ENCODE results near the gene TRIOBP. TPM values are rescaled to one million over a fixed set of nuclear protein-coding genes. Genes with fewer than 3 reads are reported as not detected.

Gene TRIOBP
- total and polyA plus RNA-seq, 2 of the 13 experiments (the other 11 are each of a cell fraction or from before 2014, with no cell fraction given), result 6.1 to 15.4 TPM

DNA sequence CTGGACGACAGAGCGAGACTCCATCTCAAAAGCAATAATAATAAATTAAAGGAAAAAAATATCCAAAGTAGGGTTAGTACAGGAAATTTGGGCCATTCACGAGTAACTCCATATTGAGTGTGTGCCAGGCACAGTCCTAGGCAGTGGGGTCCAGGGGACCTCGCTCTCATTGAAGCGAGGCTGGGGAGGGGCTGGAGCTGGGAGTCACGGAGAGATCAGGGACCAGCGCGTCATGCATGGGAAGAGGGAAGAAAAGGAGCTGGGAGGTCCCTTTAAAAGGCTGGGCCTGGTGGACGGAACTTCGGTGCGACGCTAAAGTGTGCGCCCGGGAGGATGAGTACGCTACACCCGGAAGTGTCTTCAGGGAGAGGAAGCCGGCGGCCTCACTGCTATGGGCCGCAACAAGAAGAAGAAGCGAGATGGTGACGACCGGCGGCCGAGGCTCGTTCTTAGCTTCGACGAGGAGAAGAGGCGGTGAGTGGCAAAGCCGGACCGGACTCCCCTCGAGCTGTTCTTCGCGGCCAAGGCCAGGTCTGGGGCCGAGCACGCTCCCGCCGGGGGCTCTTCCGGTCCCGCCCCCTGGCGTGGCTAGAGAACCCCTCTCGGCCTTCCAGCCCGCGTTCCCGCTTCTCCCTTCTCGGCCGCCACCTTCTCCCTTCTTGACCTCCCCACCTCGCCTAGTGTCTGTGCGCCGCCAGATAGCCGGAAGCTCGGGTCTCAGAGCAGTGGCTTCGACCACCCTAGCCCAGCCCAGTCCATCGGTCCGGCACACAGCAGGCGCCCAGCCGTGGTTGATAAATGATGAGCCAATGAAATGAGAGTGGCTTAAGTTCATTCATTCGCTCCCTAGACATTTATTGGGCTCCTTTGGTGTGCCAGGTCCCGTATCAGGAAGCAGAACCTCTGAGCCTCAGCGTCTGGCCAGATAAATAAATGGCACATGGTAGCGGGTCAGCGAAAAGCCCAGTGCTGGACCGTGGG is 10.6 kb upstream of the TRIOBP start, which contains the start of gene NOL12 (continued):
- peak; percentile 64; the same call in 1 of the 2 replicates for TF ChIP-seq HMGXB3 (CRISPR knock-in tag; IDR thresholded peaks at IDR 0.05; ENCODE audit: borderline replicate concordance)
- TF ChIP-seq, protein P1, sequence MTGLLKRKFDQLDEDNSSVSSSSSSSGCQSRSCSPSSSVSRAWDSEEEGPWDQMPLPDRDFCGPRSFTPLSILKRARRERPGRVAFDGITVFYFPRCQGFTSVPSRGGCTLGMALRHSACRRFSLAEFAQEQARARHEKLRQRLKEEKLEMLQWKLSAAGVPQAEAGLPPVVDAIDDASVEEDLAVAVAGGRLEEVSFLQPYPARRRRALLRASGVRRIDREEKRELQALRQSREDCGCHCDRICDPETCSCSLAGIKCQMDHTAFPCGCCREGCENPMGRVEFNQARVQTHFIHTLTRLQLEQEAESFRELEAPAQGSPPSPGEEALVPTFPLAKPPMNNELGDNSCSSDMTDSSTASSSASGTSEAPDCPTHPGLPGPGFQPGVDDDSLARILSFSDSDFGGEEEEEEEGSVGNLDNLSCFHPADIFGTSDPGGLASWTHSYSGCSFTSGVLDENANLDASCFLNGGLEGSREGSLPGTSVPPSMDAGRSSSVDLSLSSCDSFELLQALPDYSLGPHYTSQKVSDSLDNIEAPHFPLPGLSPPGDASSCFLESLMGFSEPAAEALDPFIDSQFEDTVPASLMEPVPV (CRISPR knock-in tag; IDR thresholded peaks at IDR 0.05), result peak; percentile 63; the same call in 1 of the 2 replicates
- TF ChIP-seq ZNF253 (CRISPR knock-in tag; IDR thresholded peaks at IDR 0.05; ENCODE audit: borderline replicate concordance), result no peak
- no peak for TF ChIP-seq ZNF549 (CRISPR knock-in tag; IDR thresholded peaks at IDR 0.05)
- TF ChIP-seq KLF15 (CRISPR knock-in tag; IDR thresholded peaks at IDR 0.05; ENCODE audit: borderline replicate concordance), result no peak
- TF ChIP-seq ZNF138 (CRISPR knock-in tag; IDR thresholded peaks at IDR 0.05; ENCODE audit: low read depth), result peak; percentile 62; the same call in 1 of the 2 replicates
- TF ChIP-seq ZNF781 (CRISPR knock-in tag; IDR thresholded peaks at IDR 0.05; ENCODE audit: borderline replicate concordance, not compliant biosample characterization), result peak; percentile 73
- TF ChIP-seq ZFYVE20 (CRISPR knock-in tag; IDR thresholded peaks at IDR 0.05; ENCODE audit: borderline replicate concordance, low read depth), result no peak
- TF ChIP-seq TBX2 (CRISPR knock-in tag; IDR thresholded peaks at IDR 0.05; ENCODE audit: borderline replicate concordance), result peak; percentile 89
- no peak for TF ChIP-seq GLI4 (CRISPR knock-in tag; IDR thresholded peaks at IDR 0.05; ENCODE audit: borderline replicate concordance)
- TF ChIP-seq TFDP2 (CRISPR knock-in tag; IDR thresholded peaks at IDR 0.05), result peak; percentile 73
- 0 out of 2 replicates have a peak, but pooled peaks have one; percentile 8 for TF ChIP-seq ZFP37 (CRISPR knock-in tag; IDR thresholded peaks at IDR 0.05; ENCODE audit: borderline replicate concordance)
- peak; percentile 83; the same call in 1 of the 2 replicates for TF ChIP-seq MTERF4 (CRISPR knock-in tag; IDR thresholded peaks at IDR 0.05)
- TF ChIP-seq, protein P2, sequence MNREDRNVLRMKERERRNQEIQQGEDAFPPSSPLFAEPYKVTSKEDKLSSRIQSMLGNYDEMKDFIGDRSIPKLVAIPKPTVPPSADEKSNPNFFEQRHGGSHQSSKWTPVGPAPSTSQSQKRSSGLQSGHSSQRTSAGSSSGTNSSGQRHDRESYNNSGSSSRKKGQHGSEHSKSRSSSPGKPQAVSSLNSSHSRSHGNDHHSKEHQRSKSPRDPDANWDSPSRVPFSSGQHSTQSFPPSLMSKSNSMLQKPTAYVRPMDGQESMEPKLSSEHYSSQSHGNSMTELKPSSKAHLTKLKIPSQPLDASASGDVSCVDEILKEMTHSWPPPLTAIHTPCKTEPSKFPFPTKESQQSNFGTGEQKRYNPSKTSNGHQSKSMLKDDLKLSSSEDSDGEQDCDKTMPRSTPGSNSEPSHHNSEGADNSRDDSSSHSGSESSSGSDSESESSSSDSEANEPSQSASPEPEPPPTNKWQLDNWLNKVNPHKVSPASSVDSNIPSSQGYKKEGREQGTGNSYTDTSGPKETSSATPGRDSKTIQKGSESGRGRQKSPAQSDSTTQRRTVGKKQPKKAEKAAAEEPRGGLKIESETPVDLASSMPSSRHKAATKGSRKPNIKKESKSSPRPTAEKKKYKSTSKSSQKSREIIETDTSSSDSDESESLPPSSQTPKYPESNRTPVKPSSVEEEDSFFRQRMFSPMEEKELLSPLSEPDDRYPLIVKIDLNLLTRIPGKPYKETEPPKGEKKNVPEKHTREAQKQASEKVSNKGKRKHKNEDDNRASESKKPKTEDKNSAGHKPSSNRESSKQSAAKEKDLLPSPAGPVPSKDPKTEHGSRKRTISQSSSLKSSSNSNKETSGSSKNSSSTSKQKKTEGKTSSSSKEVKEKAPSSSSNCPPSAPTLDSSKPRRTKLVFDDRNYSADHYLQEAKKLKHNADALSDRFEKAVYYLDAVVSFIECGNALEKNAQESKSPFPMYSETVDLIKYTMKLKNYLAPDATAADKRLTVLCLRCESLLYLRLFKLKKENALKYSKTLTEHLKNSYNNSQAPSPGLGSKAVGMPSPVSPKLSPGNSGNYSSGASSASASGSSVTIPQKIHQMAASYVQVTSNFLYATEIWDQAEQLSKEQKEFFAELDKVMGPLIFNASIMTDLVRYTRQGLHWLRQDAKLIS (CRISPR knock-in tag; IDR thresholded peaks at IDR 0.05), result no peak
